Stimulated activated CD8-positive, alpha-beta memory T cell treated with anti-CD3 and anti-CD28 coated beads, Interleukin-4, amount 100 ng/mL, for 48 hours (primary cell): ENCODE data around the gene SLC9A9.

Experiments
- DNase-seq: peaks from one replicate; pipeline ENCODE4 v3.0.0-alpha.2; 2020

Gene SLC9A9

DNA sequence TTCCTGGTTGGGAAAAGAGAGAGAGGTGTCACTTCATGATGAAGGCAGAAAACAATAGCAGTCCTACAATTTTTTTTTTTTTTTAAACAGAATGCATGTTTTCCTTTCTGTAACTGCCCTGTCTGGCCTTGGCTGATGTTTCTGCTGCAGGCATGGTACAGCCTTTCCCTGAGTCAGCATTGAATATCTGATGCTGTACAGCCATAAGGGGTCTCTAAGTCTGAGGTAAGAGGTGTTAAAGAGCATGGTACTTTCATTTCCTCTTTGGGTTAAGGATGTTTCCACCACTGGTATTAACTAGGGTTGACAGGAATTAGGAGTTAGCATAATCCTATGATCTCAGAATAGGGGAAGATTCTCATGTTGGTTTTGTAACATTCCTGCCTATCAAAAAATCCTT, 581.3 kb downstream of the SLC9A9 start:
- DNase-seq = no peak

DNA sequence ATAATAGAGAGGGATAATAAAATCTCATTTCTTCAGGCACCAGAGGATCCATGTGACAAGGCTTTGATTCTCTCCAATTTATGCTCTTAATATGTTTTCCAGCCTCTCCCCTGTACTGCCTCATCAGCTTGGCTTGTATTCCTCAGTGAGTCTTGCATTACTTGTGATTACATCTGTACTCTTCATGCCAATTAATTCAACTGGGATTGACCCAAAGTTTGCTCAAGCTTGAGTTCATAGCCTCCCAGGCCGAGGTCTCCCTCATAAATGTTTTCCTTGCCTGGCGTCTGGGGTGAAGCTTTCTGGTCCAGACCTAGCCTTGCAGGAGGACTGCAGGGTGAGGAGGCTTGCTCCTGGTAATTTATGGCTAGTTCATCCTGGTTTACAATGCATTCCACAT, 581.8 kb downstream of the SLC9A9 start:
- no peak for DNase-seq

DNA sequence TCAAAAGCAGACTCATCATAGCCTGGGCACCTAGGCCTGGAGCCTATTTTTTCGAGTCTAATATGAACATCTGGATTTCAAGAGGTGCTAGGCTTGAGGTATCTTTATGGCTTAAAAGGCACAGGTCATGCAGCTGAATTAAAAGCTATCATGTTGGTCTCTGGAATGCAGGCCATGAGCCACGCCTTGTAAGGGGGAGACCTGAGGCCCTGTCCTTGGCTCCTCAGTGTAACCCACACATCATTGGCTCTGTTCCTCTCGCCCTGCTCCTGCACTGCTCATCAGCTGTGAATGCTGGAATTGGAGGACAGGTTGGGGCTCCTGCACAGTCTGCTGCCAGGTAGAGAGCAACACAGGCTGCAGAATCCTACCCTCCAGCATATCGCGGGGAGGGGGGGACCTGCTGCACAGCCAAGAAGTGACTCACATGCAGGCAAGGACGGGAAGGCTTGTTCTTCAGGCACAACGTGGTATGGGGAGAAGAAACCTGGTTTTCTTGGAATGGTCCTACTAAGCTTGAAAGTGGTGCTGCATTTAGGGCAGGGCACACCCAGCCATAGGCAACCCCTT, 582.7 kb downstream of the SLC9A9 start:
- no peak for DNase-seq

DNA sequence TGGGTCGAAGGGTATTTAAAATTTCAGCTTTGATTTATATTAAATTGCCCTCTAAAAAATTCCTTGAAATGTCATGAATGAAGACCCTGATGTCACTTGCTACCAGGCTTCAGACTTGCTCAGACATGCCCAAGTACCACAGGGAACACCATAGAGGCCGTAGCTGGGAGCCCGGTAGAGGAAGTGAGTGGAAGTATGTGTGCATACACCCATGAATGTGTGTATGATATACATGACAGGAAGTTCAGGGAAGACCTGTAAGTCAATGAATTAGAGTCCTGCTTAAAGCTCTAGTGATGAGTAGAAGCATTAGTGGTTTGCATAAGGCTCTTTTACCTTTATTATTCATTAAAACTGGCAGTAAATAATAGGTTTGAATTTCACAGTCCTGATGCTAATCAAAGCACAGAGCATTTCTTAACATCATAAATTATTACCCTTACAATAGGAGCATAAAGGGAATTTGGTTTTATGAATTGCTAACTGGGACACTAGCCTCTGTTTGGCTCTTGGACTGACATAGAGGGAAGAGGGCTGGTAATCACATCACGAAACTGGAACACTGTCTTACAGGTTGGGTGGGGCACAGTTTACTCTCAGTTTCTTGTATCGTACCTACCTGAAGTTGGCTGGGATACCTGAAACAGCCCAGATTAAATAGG, 584.3 kb downstream of the SLC9A9 start:
- DNase-seq = no peak

DNA sequence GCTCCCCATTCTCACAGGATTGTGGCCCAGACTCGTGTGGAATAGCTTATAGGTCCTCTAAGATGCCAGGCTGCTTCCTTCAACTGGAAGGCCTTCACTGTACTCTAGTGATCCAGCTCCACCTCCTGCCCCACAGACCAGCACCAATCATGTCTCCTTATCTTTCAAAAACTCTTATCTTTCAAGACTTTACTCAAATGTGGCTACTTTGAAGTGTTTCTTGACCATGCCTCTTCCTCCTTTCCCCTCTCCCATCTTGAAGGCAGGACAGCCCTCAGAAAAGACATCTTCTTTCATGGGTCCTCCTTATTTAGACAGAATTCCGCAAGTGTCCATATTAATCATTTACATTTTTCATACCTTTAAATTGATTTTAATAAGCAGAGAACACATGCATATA, 586.4 kb downstream of the SLC9A9 start:
- no peak for DNase-seq

DNA sequence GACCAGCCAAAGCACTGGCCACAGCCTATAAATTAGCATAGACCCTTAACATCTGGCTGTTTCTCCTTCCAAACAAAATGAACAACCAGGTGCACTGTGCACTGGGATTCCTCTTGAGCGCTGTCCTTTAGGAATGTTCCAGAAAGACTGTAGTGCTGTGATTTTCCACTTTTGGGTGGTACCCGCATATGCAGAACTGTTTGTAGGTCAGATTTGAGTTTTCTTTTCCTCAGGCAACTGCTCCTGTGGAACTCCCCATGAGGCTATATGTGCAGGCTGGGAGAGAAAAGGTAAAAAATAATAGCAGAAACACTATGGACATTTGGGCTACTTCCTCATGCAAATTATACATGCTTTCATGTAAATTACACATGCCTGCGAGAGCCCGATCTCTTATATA, 589.6 kb downstream of the SLC9A9 start:
- no peak for DNase-seq

DNA sequence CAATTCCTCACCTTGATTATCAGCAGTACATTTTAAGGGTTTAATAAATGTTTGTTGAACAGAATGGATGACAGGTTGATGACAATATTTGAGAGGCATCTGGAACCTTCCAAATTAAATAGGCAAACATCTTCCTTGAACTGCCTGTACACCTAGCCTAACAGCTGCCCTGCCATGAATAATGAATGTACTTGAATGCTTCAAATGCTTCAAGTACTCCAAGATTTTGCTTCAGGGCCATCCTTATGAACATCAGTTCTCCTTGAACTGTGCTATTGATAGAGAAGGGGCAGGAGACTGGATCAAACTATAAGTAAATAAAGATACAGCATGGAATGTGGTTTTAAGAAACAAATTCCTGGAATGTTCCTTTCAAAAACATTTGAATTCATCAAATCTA, 591.9 kb downstream of the SLC9A9 start:
- no peak for DNase-seq

DNA sequence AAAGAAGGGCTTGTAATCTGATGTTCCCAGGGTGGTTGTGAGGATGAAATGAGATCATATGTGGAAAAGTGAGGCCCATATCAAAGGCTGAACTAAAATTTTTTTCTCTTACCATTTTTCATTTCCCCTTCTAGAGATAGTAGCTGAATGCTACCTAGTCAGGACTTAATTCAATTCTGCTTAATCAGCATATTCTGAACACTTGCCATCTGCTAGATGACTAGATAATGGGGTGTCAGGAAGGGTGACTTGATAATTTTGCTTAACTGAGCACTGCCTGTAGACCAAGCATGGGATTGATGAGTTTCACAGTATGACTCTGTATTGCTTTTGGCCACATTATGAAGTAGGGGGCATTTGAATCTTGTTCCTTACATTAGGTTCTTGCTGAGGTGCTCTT, 592.5 kb downstream of the SLC9A9 start:
- no peak for DNase-seq

DNA sequence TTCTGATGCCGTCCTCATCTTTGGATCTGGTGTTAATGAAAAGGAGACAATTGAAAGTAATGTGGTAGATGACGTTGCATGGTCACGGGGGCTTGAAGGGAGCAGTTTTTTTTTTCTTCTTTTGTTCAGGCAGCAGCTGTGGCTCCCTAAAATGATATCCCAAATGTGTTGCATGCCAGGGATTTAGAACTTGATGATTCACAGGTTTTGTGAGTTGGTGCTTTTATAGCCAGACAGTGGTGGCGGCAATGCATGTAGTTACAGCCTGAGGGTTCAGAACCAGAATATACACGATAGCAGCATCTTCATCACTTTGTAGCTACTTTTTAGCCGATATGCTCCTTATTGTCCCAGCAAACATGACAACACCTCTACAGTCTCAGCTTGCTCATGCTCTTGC, 595.3 kb downstream of the SLC9A9 start:
- no peak for DNase-seq

DNA sequence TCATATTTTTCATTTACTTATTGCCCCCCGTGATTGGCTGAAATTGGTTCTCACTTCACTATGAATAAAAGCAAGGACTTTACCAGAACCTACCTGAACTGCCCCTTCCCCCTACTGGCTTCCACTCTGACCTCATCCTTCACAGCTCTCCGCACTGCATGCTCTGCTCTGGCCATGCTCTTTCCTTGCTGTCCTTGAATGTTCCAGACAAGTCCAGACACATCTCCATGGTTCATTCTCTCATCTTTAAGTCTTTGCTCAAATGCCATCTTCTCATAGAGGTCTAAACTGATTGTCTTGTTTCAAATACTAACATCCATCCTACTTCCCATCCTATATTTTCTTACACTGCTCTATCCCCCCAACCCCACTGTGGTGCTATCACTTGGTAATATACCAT, 599.3 kb downstream of the SLC9A9 start:
- no peak for DNase-seq

DNA sequence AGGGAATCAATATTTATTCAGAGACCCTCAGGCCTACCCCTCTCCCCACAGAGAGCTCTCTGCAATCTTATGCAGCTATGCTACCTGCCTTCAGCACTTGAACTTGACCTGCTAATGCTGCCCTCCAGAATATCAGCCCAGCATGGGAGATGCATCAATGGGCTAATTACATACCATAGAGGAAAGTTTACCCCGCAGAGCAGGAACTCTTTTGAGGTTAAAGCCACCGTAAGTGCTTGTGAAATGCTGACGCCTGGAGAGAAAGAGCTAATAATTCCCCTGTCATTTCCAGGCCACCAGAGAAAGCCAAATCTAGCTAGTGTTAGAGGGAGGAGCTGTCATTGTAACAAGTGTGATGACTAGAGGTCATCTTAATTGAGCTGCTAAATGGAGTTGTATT, 601.2 kb downstream of the SLC9A9 start:
- no peak for DNase-seq

DNA sequence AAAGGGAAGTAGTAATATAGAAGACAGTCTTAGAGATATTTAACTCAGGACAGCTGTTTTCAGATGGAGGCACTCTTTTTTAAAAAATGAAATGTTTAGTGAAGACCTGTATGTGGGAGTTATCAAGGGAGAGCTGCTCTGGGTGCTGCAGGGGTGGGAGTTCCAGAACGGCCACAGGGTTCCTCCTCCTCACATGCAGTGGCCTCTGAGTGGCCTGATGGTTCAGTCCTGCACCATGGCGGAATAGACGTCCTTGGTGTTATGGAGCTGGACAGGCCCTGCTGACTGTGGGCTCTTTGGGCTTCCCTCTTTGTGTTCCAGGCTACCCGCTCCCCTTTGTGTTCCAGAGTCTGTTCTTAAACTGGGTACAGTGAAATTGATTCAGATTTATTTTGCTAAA, 602.6 kb downstream of the SLC9A9 start:
- DNase-seq = no peak

DNA sequence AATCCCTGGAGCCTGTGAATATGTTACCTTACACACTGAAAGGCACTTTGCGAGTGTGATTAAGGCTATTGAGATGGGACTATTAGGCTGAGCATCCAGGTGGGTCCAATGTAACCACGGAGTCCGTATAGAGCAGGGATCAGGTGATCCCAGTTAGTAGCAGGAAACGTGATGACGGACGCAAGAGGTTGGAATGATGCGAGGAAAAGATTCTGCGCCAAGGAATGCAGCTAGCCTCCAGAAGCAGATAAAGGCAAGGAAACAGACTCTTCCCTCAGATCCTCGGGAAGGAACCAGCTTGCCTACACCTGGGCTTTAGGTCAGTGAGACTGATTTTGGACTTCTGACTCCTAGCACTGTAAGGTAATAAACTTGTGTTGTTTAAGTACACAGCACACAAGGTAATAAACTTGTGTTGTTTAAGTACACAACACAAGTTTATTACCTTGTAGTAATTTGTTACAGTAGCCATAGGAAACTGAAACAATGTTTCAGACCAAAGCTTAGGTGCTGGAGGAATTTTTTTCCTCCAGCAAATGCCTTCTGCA, 603.7 kb downstream of the SLC9A9 start:
- no peak for DNase-seq

DNA sequence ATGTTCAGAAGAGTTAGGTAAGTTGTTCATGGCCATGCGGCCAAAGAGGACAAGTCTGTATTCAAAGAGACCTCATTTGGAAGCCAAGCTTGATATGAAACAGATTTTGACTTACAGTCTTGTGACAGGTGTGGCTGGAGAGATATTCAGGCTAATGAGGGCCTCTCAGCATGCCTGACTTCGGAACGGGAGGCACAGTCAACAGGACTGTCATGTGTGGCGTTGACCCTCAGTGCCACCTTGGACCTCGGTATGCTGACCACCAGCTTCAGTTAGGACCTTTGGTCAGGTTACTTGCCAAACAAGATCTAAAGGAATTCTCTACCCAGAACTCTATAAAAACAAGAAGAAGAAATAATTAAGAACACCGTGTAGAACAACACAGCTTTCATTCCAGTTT, 604.6 kb downstream of the SLC9A9 start:
- no peak for DNase-seq

DNA sequence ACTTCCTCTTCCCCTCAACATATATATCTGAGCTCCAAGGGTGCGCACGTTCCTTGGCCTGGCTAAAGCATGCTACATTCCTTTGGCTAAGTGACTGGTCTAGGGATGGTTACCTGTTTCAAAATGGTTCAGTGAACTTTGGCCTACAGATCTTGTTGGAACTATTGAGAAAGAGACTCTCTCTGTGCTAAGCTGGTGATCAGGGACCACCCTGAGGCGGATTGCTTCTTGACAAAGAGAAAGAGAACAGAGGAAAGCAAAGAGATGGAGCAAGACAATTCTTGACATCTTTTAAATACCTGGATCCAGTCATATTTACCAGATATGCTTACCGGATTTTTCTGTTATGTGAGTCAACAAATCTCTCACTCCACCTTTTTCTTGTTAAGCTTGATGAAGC, 605.6 kb downstream of the SLC9A9 start:
- no peak for DNase-seq

DNA sequence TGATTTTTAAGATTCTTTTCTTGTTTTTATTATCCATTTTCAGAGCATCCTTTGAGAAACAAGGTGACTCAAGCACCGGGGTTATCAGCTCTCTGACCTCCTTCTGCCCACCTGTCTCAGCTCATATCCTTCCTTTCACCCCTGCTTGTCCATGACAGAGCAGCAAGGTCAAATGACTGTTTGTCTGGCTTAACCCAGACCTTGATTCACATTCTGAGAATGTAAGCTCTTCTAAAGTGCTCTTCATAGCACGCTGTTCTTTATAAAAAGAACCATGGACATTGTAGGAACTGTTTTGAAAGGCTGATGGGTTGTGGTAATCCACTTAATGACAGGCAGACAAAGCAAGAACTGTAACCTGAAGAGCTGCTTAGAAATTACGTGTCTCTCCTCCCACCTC, 606.2 kb downstream of the SLC9A9 start:
- DNase-seq = no peak

DNA sequence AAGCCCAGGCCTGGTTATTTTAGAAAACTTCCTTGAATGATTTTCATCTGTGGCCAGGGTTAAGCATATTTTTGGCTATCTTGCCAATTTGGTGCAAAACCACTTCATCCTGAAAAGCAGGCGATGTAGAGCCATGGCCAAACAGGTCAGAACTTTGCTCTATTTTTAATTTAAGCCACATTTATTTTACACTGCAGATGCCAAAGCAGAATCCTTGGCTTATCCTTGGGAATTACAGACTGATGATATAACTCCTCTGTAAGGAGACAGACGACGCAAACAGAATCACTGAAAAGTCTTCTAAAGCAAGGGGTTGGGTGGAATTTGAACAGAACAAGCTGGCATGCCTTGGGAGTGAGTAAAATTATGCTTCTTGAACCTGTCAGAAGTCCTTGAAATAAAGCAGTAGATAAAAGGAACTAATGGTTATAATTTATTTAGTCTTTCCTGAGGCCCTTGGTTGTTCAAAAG, 606.8 kb downstream of the SLC9A9 start:
- no peak for DNase-seq

DNA sequence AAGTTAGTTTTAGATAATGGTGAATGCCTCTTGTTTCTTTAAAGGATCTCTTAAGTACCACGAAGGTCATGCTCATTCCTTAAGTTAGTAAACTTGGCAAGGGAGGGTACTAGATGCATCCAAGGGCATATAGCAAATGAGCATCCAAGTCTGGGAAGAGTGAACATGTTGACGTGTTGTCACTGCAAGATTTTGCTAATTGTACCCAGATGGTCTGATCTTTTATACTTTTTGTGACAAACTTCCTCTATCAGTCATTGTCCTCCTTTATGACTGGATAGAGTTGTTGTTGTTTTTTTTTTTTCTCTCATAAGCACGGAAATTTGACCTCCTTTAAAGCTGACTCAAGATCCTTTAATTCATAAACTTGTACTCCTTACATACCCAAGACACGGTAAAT, 607.4 kb downstream of the SLC9A9 start:
- DNase-seq = no peak

DNA sequence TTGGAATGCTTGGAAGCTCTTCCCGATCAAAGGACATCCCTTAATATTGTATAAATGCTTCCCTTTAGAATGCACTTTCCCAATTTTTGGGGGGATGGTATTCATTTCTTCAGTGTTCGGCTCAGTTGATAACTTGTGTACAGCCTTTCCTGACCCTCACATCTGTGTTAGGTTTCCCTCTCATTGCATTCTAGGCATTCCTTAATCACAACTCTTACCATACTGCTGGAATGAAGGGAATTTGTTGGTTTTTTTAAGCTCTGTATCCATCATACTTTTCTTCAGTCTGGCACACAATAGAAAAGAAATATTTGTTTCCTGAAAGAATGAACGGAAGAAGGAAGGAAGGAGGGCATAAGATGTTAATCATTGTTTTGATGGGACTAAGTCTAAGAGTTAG, 609.2 kb downstream of the SLC9A9 start:
- no peak for DNase-seq

DNA sequence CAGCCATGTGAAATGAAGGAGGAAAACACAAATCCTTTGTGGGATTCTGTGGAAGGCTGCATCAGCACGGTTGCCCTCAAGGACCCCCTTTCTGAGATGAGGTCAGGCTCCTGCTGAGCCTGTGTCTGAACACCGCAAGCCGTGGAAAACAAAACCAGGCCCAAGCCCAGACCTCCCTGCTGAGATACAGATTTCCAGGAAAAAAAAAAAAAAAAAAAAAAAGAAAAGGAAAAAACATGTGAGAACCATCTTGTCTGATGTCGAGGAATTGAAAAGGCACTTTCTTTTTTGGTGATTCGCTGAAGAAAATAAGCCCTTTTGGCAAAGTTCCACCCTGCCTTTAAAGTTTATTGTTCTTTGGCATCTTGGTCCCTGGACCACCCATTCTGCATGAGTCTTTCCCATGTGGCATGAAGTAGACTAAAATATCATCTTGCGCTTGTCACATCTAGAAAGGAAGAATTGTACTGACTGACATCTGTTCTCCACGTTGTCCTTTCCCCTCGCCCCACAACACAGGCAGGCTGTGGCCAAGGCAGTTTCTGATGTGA, 611.1 kb downstream of the SLC9A9 start:
- no peak for DNase-seq

DNA sequence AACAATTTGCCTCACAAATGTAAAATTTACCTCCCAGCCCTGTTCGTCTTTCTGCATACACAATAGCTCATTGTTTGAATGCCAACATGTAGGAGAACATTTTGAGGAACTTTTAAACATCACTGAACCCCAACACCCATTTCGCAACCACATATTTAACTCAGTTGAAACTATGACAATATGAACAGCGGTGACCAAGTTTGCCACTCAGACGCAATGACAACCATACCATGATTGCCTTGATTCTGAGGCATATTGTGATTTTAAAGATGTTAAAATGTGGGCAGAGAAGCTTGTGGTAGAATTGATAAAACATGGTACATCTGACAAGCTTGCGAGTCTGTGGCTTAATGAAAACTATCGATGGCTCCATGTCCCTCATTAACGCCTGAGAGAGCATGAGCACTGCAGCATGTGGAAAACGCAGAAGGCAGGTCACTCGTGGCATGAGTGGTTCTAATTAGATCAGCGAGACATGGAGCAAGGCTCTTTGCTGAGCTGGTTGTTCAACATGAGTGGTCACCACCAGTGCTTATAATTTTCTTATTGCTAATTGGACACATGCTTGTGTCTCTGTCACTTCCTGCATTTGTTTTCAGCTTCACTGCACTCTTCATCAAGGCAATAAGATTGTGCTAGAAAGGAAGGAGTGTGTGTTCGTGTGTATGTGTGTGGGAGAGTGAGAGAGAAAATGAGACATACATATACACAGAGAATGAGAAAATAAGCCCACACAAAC, 611.9 kb downstream of the SLC9A9 start:
- DNase-seq = no peak

DNA sequence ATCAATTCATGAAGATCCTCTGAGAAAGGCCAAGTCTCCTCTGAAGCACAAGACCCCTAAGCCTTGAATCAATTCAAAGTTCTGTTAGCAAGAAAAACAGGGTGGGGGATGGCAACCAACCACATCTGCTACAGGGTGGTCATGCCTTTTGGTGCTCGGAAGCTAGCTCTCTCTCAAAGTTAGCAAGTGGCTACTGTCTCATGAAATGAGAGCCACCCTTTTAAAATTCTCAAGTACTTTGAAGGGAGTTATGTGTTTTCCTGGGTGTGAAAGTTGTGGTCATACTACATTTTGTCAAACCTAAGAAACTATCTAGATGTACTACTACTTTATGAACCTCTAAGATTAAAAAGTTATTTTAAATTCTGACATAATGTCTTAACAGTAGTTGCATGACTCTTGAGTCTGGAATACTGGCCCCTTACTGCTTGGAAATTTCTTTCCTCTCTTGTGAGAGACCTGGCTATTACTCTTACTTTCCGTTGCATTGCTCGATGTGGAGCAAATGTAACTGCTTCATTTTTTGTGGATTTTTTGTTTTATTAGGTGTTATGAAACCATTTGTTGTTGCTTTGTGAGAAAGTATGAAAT, 612.6 kb downstream of the SLC9A9 start:
- no peak for DNase-seq

DNA sequence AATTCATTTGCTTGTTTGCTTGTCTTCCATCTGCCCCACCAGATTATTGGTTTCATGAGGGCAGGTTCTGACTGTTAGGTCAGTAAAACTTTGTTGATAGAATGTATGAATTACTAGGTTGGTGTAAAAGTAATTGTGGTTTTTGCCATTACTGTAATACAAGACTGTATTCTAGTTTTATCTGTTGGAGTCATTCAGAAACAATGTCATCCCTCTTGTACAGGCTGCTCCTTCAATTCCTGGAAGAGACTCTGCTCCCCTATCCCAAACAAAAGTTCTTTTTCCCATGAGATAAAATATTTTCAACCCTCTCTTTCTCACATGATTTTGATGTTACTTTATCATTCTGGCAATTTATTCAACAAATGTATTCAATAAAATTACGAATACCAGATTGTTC, 613.7 kb downstream of the SLC9A9 start:
- DNase-seq = no peak

DNA sequence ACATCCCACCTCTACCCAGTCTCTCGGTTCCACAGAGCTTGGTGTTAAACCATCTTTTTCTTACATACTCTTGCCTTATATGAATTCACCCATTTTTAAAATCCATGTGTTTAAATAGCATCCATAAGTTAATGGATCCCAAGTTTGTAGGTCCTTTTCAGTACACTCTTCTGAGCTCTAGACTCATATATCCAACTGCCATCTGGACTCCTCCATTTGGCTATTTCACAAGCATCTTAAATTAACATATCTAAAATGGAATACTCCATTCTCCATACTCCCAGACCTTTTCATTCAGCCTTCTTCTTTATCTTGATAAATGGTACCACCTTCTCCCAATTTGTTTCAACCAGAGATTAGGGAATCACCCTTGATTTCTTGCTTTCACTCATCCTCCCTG, 615.3 kb downstream of the SLC9A9 start:
- DNase-seq = no peak
